HepG2 (cell line): Measurements from ENCODE around the gene MARK4.

Source experiments
- ARID3A ChIP-seq: IDR thresholded peaks from 2 replicates; pipeline ENCODE4 v1.6.1; 2012; ENCODE audit warnings: low read depth, low read length, improper control_type of control experiment
- CBX5 ChIP-seq: sonication (generic); formaldehyde crosslinking; IDR thresholded peaks from 2 replicates; pipeline ENCODE4 v1.4.0; 2020; ENCODE audit warnings: missing genetic modification reagents, borderline replicate concordance
- CENPX ChIP-seq: sonication (generic); formaldehyde crosslinking; IDR thresholded peaks from 2 replicates; pipeline ENCODE4 v1.9.0; 2021; ENCODE audit warnings: mild to moderate bottlenecking, missing genetic modification reagents, moderate library complexity
- CHD2 ChIP-seq: IDR thresholded peaks from 2 replicates; pipeline ENCODE4 v1.6.1; 2011; ENCODE audit warnings: low read depth, low read length, improper control_type of control experiment
- HNF1B ChIP-seq: sonication (generic); formaldehyde crosslinking; IDR thresholded peaks from 2 replicates; pipeline ENCODE4 v1.5.1; 2020; ENCODE audit warnings: mild to moderate bottlenecking, moderate library complexity, missing genetic modification reagents
- JUN ChIP-seq: sonication (generic); formaldehyde crosslinking; IDR thresholded peaks from 2 replicates; pipeline ENCODE4 v1.4.0; 2020; ENCODE audit warnings: mild to moderate bottlenecking, missing genetic modification reagents
- SIN3A ChIP-seq: IDR thresholded peaks from 2 replicates; pipeline ENCODE4 v1.6.1; 2011; ENCODE audit warnings: low read depth, mild to moderate bottlenecking, control low read depth, low read length, borderline replicate concordance
- SOX6 ChIP-seq, 2 experiments: fragments of 450-650 bp in 1 of 2; sonication (generic) in 1 of 2; formaldehyde crosslinking in 1 of 2; IDR thresholded peaks; 2 replicates each; pipeline versions ENCODE4 v1.4.0 to v1.6.1; 2017 to 2020; ENCODE audit warnings: antibody characterized with exemption in 1 of 2, mild to moderate bottlenecking in 1 of 2, missing genetic modification reagents in 1 of 2
- YEATS4 ChIP-seq: sonication (generic); formaldehyde crosslinking; IDR thresholded peaks from 2 replicates; pipeline ENCODE4 v1.4.0; 2020; ENCODE audit warnings: missing genetic modification reagents, borderline replicate concordance
- ZNF510 ChIP-seq: sonication (generic); formaldehyde crosslinking; IDR thresholded peaks from 2 replicates; pipeline ENCODE4 v1.4.0; 2020; ENCODE audit warnings: low read depth, mild to moderate bottlenecking, missing genetic modification reagents
- ZNF660 ChIP-seq: sonication (generic); formaldehyde crosslinking; IDR thresholded peaks from 2 replicates; pipeline ENCODE4 v1.5.1; 2020; ENCODE audit warnings: mild to moderate bottlenecking, low read depth, missing genetic modification reagents, borderline replicate concordance

- TF ChIP-seq CBX5 (CRISPR knock-in tag), result no peak
- TF ChIP-seq CHD2, result no peak
- TF ChIP-seq ZNF660 (CRISPR knock-in tag), result no peak
- TF ChIP-seq ARID3A, result no peak
- TF ChIP-seq YEATS4 (CRISPR knock-in tag), result no peak
- no peak for TF ChIP-seq HNF1B (CRISPR knock-in tag)
- no peak for TF ChIP-seq CENPX (CRISPR knock-in tag)
- no peak for TF ChIP-seq SIN3A
- no peak for TF ChIP-seq SOX6 (IDR thresholded peaks at IDR 0.05)
- TF ChIP-seq SOX6 (CRISPR knock-in tag; IDR thresholded peaks at IDR 0.05), result no peak
- TF ChIP-seq JUN (CRISPR knock-in tag), result no peak
- TF ChIP-seq ZNF510, result no peak
Observed at GRCh38 chr19:45294291-45295029, 43.4 kb downstream of the MARK4 start.
